DMS53 treated with DMSO at 0.1 percent for 48 hours (cell line): Measurements from ENCODE around the gene CLCN1.
A peak's percentile ranks its signal among the peaks of the same experiment; 100 is the strongest.

ENCODE experiments used
- DNase-seq: peaks from one replicate; lab custom pipeline; 2025; ENCODE audit not compliant: unreplicated experiment; lab: John Stamatoyannopoulos, UW

The CLCN1 gene

DNA sequence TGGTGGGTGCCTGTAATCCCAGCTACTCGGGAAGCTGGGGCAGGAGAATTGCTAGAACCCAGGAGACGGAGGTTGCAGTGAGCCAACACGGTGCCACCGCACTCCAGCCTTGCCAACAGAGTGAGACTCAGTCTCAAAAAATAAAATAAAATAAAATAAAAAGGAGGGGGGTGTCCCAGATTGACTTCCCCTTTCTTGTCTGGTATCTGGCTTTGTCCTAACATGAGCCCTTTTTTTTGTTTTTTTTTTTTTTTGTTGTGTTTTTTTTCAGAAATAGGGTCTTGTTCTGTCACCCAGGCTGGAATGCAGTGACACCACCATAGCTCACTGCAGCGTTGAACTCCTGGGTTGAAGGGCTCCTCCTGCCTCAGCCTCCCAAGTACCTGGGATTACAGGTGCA, 23.0 kb upstream of the CLCN1 start:
- DNase-seq, result no peak

- DNase-seq, result no peak
These were observed 20.0 kb upstream of the CLCN1 start for GRCh38 chr7:143295870-143296269.

- DNase-seq, result no peak
These were observed 19.2 kb upstream of the CLCN1 start for GRCh38 chr7:143296686-143297085.

GRCh38 chr7:143299346-143299745, 16.6 kb upstream of the CLCN1 start:
- no peak for DNase-seq

DNA sequence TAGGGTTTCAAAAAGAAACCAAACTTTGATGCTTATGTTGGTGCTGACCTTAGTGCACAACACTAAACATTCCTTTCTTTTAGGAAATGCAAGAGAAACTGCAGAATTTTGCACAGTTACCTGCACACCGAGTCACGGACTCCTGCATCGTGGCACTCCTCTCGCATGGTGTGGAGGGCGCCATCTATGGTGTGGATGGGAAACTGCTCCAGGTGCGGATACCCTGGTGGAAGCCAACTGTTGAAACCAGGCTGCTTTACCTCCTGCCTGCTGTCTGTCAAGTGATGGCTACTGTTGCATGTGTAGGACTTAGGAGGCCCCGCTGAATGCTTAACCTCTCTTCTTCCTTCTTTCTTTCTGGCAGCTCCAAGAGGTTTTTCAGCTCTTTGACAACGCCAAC, 16.1 kb upstream of the CLCN1 start:
- DNase-seq, result peak; percentile 43

- no peak for DNase-seq
These were observed 14.7 kb upstream of the CLCN1 start for GRCh38 chr7:143300959-143301935.

- DNase-seq, result no peak
These were observed 12.2 kb upstream of the CLCN1 start for GRCh38 chr7:143303733-143304132.

- DNase-seq, result no peak
These were observed 11.0 kb upstream of the CLCN1 start for GRCh38 chr7:143304938-143305337.

- DNase-seq, result peak; percentile 79
These were observed 10.4 kb upstream of the CLCN1 start for GRCh38 chr7:143305423-143306070.

GRCh38 chr7:143308632-143309031, 7.3 kb upstream of the CLCN1 start:
- DNase-seq, result no peak

- DNase-seq, result no peak
These were observed 1.8 kb upstream of the CLCN1 start for GRCh38 chr7:143314127-143314526.

- DNase-seq, result no peak
These were observed 581 bp downstream of the CLCN1 start for GRCh38 chr7:143316492-143316891.

DNA sequence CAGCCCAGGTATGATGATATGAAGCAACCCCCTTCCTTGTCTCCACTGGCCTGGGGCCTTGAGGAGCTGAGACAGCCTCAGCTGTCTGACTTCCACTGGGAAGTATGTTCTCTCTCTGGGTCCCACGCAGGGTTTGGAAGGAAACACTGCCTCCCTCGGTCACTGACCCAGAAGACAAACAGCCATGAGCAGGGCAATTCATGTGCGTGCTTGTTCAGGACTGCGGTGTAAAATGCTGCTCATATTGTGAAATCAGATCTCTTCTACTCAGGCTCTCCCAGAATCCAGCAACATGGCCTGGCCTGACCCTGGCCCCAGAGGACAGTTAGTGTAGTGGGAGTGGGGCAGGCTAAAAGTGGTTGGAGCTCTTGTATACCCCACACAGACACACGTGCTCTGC, 2.8 kb downstream of the CLCN1 start:
- no peak for DNase-seq

DNA sequence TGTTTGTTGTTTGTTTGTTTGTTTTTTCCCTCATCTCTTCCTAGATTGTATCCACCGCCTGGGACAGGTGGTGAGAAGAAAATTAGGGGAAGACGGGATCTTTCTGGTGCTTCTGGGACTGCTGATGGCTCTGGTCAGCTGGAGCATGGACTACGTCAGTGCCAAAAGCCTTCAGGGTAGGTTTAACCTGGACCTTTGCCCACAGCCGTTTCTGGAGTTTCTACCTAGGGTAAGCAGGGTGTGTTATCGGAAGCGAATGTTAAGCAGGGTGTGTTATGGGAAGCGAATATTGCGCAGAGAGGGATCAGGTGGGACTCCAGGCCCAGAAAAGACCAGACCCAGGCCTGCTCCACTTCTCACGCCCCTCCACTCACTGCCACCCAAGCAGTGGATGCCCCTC, 4.7 kb downstream of the CLCN1 start:
- no peak for DNase-seq

DNA sequence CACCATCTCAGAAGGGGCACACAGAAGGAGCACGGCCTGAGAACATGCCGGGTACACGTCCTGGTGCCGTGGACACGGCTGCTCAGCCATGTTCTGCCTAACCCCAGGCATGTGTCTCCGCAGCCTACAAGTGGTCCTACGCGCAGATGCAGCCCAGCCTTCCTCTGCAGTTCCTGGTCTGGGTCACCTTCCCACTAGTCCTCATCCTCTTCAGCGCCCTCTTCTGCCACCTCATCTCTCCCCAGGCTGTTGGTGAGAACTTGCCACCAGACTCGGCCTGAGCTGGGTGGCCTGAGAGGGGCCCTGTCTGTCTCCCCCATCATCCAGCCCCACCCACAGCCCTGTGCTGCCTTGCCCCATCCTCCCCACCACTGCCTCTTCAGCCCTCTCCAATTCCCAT, 5.3 kb downstream of the CLCN1 start:
- DNase-seq, result no peak

- no peak for DNase-seq
These were observed 5.8 kb downstream of the CLCN1 start for GRCh38 chr7:143321734-143322133.

GRCh38 chr7:143322760-143323633, 7.1 kb downstream of the CLCN1 start:
- no peak for DNase-seq

GRCh38 chr7:143323653-143324052, 7.7 kb downstream of the CLCN1 start:
- DNase-seq, result no peak

DNA sequence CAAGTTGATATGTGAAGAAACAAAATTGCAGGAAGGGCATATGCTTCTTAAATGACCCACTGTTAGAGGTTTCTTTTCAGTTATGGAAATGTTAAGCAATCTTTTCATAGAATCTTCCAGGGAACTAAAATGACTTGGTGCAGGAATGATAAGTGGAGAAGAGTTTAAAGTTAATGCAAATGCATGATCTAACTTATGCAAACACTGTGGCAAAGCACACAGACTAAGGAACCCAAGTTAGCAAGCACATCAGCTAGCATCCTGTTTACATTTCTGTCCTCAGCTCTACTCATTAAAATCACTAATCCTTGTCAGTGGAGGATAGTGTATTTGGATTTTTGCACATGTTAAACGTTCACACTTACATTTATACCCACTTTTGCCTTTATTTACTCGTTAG, 9.3 kb downstream of the CLCN1 start:
- DNase-seq, result peak; percentile 22

GRCh38 chr7:143327903-143328302, 12.0 kb downstream of the CLCN1 start:
- DNase-seq, result no peak

DNA sequence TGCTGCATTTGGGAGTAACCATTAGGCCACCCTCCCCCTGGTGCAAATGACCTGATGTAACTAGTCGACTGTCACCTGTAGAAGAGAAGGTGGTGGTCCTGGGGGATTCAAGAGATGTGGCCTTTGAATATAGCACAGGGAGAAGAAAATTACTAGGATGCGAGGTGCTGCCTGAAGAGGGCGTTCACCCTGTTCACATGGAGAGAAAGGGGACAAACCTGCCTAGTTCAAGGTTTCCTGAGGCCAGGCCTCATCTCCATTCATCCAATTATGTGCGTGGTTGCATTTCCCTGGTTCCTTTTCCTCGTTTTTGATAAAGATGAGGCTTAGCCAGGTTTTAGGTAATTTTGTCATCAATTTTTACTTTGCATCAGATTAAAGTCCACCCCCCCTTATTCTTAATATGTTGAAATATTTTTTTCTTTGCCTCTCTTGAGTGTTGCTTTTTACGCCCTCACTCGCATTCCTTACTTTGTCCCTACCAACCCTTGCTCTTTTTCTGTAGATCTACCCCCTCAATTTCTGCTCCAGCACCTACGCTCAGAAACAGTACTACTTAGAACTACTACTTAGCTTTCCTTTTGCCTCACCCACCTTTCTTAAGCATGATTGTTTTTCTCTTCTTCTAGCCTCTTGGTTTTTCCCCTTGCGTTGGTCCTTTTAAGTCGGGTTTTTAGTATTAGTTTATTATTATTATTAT, 13.7 kb downstream of the CLCN1 start:
- no peak for DNase-seq
